Central memory CD8-positive, alpha-beta T cell (primary cell): Measurements from ENCODE around the gene MGA.
A peak's percentile ranks its signal among the peaks of the same experiment; 100 is the strongest.

Experiments
- ATAC-seq: fragments of 150-1000 bp; cut with Tn5 transposase; replicated peaks from 2 replicates; pipeline ENCODE4 v1.10.0; 2022; ENCODE audit warnings: mild to moderate bottlenecking, moderate FRiP score, moderate number of reproducible peaks; ENCODE audit not compliant: poor library complexity, severe bottlenecking; ENCODE audit errors: extremely low read depth
- DNase-seq, 2 donors: peaks; one replicate each; pipeline ENCODE4 v3.0.0; 2021; ENCODE audit warnings: low spot score in 2 of 2
- H3K27ac Mint-ChIP-seq: one replicate; pipeline ENCODE4 v1.8.0; 2022; ENCODE audit warnings: low read depth, mild to moderate bottlenecking, moderate library complexity, mixed read lengths
- H3K27me3 Mint-ChIP-seq: one replicate; pipeline ENCODE4 v1.8.0; 2022; ENCODE audit warnings: mixed read lengths
- H3K36me3 Mint-ChIP-seq: one replicate; pipeline ENCODE4 v1.8.0; 2022; ENCODE audit warnings: mild to moderate bottlenecking, moderate library complexity, mixed read lengths; ENCODE audit not compliant: insufficient read depth
- H3K4me1 Mint-ChIP-seq: one replicate; pipeline ENCODE4 v1.8.0; 2022; ENCODE audit warnings: mixed read lengths
- H3K4me3 Mint-ChIP-seq: one replicate; pipeline ENCODE4 v1.8.0; 2022; ENCODE audit warnings: mild to moderate bottlenecking, moderate library complexity, mixed read lengths
- H3K9me3 Mint-ChIP-seq: one replicate; pipeline ENCODE4 v1.8.0; 2022; ENCODE audit warnings: mixed read lengths

The MGA gene

GRCh38 chr15:41660235-41661077, at the start of gene MGA:
Gene MGA (plus strand): TSS chr15:41660405.
- peaks cover 39% of the 10 kb centered on the region for H3K4me1 Mint-ChIP-seq
- ATAC-seq (peak; percentile 75), DNase-seq (peak; percentile 79 to 82)
- peak within 1 kb of the TSS; percentile 82 for H3K4me3 Mint-ChIP-seq
- H3K27ac Mint-ChIP-seq: peak within 1 kb of the TSS; percentile 93
- H3K36me3 Mint-ChIP-seq: peaks cover 17% of the 10 kb centered on the region
- no peaks in the 10 kb centered on the region for H3K9me3 Mint-ChIP-seq
- no peaks in the 10 kb centered on the region for H3K27me3 Mint-ChIP-seq

- peaks cover 14% of the 10 kb centered on the region for H3K4me1 Mint-ChIP-seq
- H3K4me3 Mint-ChIP-seq: peak overlapping the region; percentile 65
- no peaks in the 10 kb centered on the region for H3K9me3 Mint-ChIP-seq
- H3K27ac Mint-ChIP-seq: peak overlapping the region; percentile 74
- ATAC-seq (peak; percentile 4), DNase-seq (no peak)
- peaks cover 3% of the 10 kb centered on the region for H3K36me3 Mint-ChIP-seq
- H3K27me3 Mint-ChIP-seq: no peaks in the 10 kb centered on the region
Measured at GRCh38 chr15:41620536-41621199, 39.5 kb upstream of the MGA start.

GRCh38 chr15:41621200-41622193, 38.7 kb upstream of the MGA start:
- Mint-ChIP-seq H3K27ac (peak overlapping the region; percentile 74), H3K4me3 (peak overlapping the region; percentile 65), H3K9me3 (no peaks in the 10 kb centered on the region), H3K27me3 (no peaks in the 10 kb centered on the region), H3K4me1 (peaks cover 14% of the 10 kb centered on the region), H3K36me3 (peaks cover 3% of the 10 kb centered on the region)
- ATAC-seq: peak; percentile 78
- DNase-seq: peak; percentile 52 to 66

- H3K36me3 Mint-ChIP-seq: peaks cover 3% of the 10 kb centered on the region
- H3K27ac Mint-ChIP-seq: no peak overlapping the region
- DNase-seq (no peak), ATAC-seq (no peak)
- no peaks in the 10 kb centered on the region for H3K27me3 Mint-ChIP-seq
- H3K4me3 Mint-ChIP-seq: peak overlapping the region; percentile 65
- H3K4me1 Mint-ChIP-seq: peaks cover 14% of the 10 kb centered on the region
- no peaks in the 10 kb centered on the region for H3K9me3 Mint-ChIP-seq
Measured at GRCh38 chr15:41622901-41623300, 37.3 kb upstream of the MGA start.

GRCh38 chr15:41627203-41627602, 33.0 kb upstream of the MGA start:
- H3K27ac Mint-ChIP-seq: no peak overlapping the region
- H3K4me3 Mint-ChIP-seq: no peak overlapping the region
- no peaks in the 10 kb centered on the region for H3K27me3 Mint-ChIP-seq
- H3K9me3 Mint-ChIP-seq: no peaks in the 10 kb centered on the region
- DNase-seq (no peak), ATAC-seq (no peak)
- H3K4me1 Mint-ChIP-seq: no peaks in the 10 kb centered on the region
- H3K36me3 Mint-ChIP-seq: no peaks in the 10 kb centered on the region

- Mint-ChIP-seq H3K9me3 (no peaks in the 10 kb centered on the region), H3K27me3 (no peaks in the 10 kb centered on the region), H3K4me3 (no peak overlapping the region), H3K36me3 (no peaks in the 10 kb centered on the region), H3K27ac (no peak overlapping the region), H3K4me1 (peaks cover 2% of the 10 kb centered on the region)
- DNase-seq: no peak
- no peak for ATAC-seq
Measured at GRCh38 chr15:41629463-41629862, 30.7 kb upstream of the MGA start.

GRCh38 chr15:41629883-41630282, 30.3 kb upstream of the MGA start:
- DNase-seq: no peak
- no peaks in the 10 kb centered on the region for H3K36me3 Mint-ChIP-seq
- no peak for ATAC-seq
- peaks cover 6% of the 10 kb centered on the region for H3K4me1 Mint-ChIP-seq
- no peak overlapping the region for H3K4me3 Mint-ChIP-seq
- H3K27ac Mint-ChIP-seq: no peak overlapping the region
- H3K27me3 Mint-ChIP-seq: no peaks in the 10 kb centered on the region
- no peaks in the 10 kb centered on the region for H3K9me3 Mint-ChIP-seq

- no peak for DNase-seq
- Mint-ChIP-seq H3K9me3 (no peaks in the 10 kb centered on the region), H3K4me1 (peaks cover 6% of the 10 kb centered on the region), H3K27me3 (no peaks in the 10 kb centered on the region), H3K4me3 (no peak overlapping the region), H3K27ac (no peak overlapping the region), H3K36me3 (no peaks in the 10 kb centered on the region)
- ATAC-seq: no peak
Measured at GRCh38 chr15:41630616-41631217, 29.5 kb upstream of the MGA start.

GRCh38 chr15:41631880-41632470, 28.2 kb upstream of the MGA start:
- Mint-ChIP-seq H3K36me3 (no peaks in the 10 kb centered on the region), H3K27me3 (no peaks in the 10 kb centered on the region), H3K9me3 (no peaks in the 10 kb centered on the region), H3K4me3 (no peak overlapping the region), H3K27ac (no peak overlapping the region), H3K4me1 (peaks cover 6% of the 10 kb centered on the region)
- DNase-seq (no peak), ATAC-seq (no peak)

GRCh38 chr15:41633609-41634008, 26.6 kb upstream of the MGA start:
- H3K9me3 Mint-ChIP-seq: no peaks in the 10 kb centered on the region
- no peaks in the 10 kb centered on the region for H3K27me3 Mint-ChIP-seq
- ATAC-seq (no peak), DNase-seq (no peak)
- H3K27ac Mint-ChIP-seq: no peak overlapping the region
- peaks cover 6% of the 10 kb centered on the region for H3K4me1 Mint-ChIP-seq
- H3K4me3 Mint-ChIP-seq: no peak overlapping the region
- no peaks in the 10 kb centered on the region for H3K36me3 Mint-ChIP-seq

- no peak overlapping the region for H3K27ac Mint-ChIP-seq
- no peaks in the 10 kb centered on the region for H3K27me3 Mint-ChIP-seq
- DNase-seq: no peak
- H3K4me1 Mint-ChIP-seq: peaks cover 6% of the 10 kb centered on the region
- no peak overlapping the region for H3K4me3 Mint-ChIP-seq
- no peaks in the 10 kb centered on the region for H3K36me3 Mint-ChIP-seq
- no peaks in the 10 kb centered on the region for H3K9me3 Mint-ChIP-seq
- ATAC-seq: no peak
Measured at GRCh38 chr15:41634072-41634626, 26.1 kb upstream of the MGA start.
